HFFc6 (cell line): ENCODE data around the gene FAF1. TPM values are rescaled to one million over a fixed set of nuclear protein-coding genes. Genes with fewer than 3 reads are reported as not detected.

Source experiments
- DNase-seq: peaks from one replicate; pipeline ENCODE4 v3.0.0-alpha.2; 2018
- H3K27ac Mint-ChIP-seq: 2 replicates; pipeline ENCODE4 v1.8.0; 2020; ENCODE audit warnings: mild to moderate bottlenecking, mixed read lengths
- H3K27me3 Mint-ChIP-seq: 2 replicates; pipeline ENCODE4 v1.8.0; 2021; ENCODE audit warnings: mild to moderate bottlenecking, moderate library complexity, mixed read lengths; ENCODE audit not compliant: insufficient read depth
- H3K36me3 Mint-ChIP-seq: 2 replicates; pipeline ENCODE4 v1.8.0; 2021; ENCODE audit warnings: low read depth, mixed read lengths
- H3K4me1 Mint-ChIP-seq: 2 replicates; pipeline ENCODE4 v1.8.0; 2020; ENCODE audit warnings: low read depth, mixed read lengths
- H3K4me3 Mint-ChIP-seq: 2 replicates; pipeline ENCODE4 v1.8.0; 2020; ENCODE audit warnings: mild to moderate bottlenecking, moderate library complexity, mixed read lengths
- H3K9me3 Mint-ChIP-seq: 2 replicates; pipeline ENCODE4 v1.8.0; 2020; ENCODE audit warnings: mild to moderate bottlenecking, mixed read lengths
- total RNA-seq, 6 experiments: library from RNA; stranded (reverse); fragmentation: NEBNext Ultra II Directional; extraction: Animal tissue kit (Norgen Biotek cat#: 25700); gene quantifications; 2 replicates in 1 of 6; 3 replicates in 5 of 6; pipeline ENCODE4 v1.2.3, GENCODE V29; 2021
- TF ChIP-seq, protein P1 (sequence below): fragments of 200-600 bp; sonication (generic); IDR thresholded peaks from 2 replicates; pipeline ENCODE4 v1.5.0; 2021; ENCODE audit warnings: antibody characterized with exemption, mild to moderate bottlenecking

The FAF1 gene
- total RNA-seq, 6 experiments from 2014 or later = 60.1 to 79.1 (median 67.8) TPM

DNA sequence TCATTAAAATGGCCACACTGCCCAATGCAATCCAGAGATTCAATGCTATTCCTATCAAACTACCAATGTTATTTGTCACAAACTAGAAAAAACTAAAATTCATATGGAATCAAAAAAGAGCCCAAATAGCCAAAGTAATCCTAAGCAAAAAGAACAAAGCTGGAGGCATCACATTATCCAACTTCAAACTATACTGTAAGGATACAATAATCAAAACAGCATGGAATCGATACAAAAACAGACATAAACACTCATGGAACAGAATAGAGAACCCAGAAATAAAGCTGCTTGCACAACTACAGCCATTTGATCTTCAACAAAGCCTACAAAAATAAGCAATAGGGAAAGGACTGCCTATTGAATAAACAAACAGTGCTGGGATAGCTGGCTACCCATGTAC, 100.4 kb downstream of the FAF1 start:
- no peak overlapping the region for H3K27ac Mint-ChIP-seq

GRCh38 chr1:50858761-50859160, 101.3 kb downstream of the FAF1 start:
- H3K4me1 Mint-ChIP-seq = peaks cover 19% of the 10 kb centered on the region
- peaks cover 40% of the 10 kb centered on the region for H3K36me3 Mint-ChIP-seq
- TF ChIP-seq, protein P1, sequence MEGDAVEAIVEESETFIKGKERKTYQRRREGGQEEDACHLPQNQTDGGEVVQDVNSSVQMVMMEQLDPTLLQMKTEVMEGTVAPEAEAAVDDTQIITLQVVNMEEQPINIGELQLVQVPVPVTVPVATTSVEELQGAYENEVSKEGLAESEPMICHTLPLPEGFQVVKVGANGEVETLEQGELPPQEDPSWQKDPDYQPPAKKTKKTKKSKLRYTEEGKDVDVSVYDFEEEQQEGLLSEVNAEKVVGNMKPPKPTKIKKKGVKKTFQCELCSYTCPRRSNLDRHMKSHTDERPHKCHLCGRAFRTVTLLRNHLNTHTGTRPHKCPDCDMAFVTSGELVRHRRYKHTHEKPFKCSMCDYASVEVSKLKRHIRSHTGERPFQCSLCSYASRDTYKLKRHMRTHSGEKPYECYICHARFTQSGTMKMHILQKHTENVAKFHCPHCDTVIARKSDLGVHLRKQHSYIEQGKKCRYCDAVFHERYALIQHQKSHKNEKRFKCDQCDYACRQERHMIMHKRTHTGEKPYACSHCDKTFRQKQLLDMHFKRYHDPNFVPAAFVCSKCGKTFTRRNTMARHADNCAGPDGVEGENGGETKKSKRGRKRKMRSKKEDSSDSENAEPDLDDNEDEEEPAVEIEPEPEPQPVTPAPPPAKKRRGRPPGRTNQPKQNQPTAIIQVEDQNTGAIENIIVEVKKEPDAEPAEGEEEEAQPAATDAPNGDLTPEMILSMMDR = no peak
- H3K27me3 Mint-ChIP-seq = no peaks in the 10 kb centered on the region
- H3K9me3 Mint-ChIP-seq = peaks cover 28% of the 10 kb centered on the region
- no peak overlapping the region for H3K4me3 Mint-ChIP-seq
- no peak overlapping the region for H3K27ac Mint-ChIP-seq
- no peak for DNase-seq

More for the DNA sequence above, 100.4 kb downstream of the FAF1 start:
- Mint-ChIP-seq H3K9me3 (peaks cover 28% of the 10 kb centered on the region), H3K27me3 (no peaks in the 10 kb centered on the region), H3K4me3 (no peak overlapping the region), H3K36me3 (peaks cover 40% of the 10 kb centered on the region), H3K4me1 (peaks cover 19% of the 10 kb centered on the region)
- no peak for DNase-seq
- TF ChIP-seq, protein P1 = no peak

- TF ChIP-seq, protein P1 = no peak
- Mint-ChIP-seq H3K4me3 (no peak overlapping the region), H3K9me3 (peaks cover 22% of the 10 kb centered on the region), H3K27me3 (no peaks in the 10 kb centered on the region), H3K4me1 (peaks cover 19% of the 10 kb centered on the region), H3K36me3 (peaks cover 34% of the 10 kb centered on the region), H3K27ac (no peak overlapping the region)
- no peak for DNase-seq
Observed at GRCh38 chr1:50857702-50858101, 102.4 kb downstream of the FAF1 start.

GRCh38 chr1:50853325-50853724, 106.7 kb downstream of the FAF1 start:
- no peak overlapping the region for H3K27ac Mint-ChIP-seq
- no peak overlapping the region for H3K4me3 Mint-ChIP-seq
- H3K9me3 Mint-ChIP-seq = no peaks in the 10 kb centered on the region
- H3K4me1 Mint-ChIP-seq = peaks cover 9% of the 10 kb centered on the region; the same call in 1 of the 2 replicates
- TF ChIP-seq, protein P1 = no peak
- DNase-seq = no peak
- 0 out of 2 replicates have a peak, but pooled peaks cover 6% of the 10 kb centered on the region for H3K36me3 Mint-ChIP-seq
- H3K27me3 Mint-ChIP-seq = no peaks in the 10 kb centered on the region

DNA sequence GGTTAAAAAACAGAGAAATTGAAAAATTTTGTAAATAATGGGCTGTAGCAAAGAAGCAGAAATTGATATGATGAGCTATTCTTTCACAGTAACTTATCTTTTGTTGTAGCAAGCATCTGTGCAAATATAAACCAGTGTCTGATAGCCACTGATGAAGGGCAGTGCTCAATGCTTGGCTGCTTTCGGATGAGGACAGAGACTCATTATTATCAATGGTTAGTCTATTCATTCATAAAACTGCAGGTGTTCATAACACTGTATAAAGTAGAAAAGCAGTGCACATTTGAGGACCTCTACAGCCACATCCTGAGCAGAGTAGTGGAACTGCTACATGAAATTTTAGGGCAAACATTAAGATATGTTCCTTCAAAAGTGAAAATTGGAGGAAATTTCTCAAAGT, 107.2 kb downstream of the FAF1 start:
- no peaks in the 10 kb centered on the region for H3K9me3 Mint-ChIP-seq
- H3K36me3 Mint-ChIP-seq = 0 out of 2 replicates have a peak, but pooled peaks cover 6% of the 10 kb centered on the region
- TF ChIP-seq, protein P1 = no peak
- H3K4me3 Mint-ChIP-seq = no peak overlapping the region
- no peaks in the 10 kb centered on the region for H3K27me3 Mint-ChIP-seq
- no peak for DNase-seq
- H3K4me1 Mint-ChIP-seq = peaks cover 7% of the 10 kb centered on the region; the same call in 1 of the 2 replicates
- no peak overlapping the region for H3K27ac Mint-ChIP-seq

DNA sequence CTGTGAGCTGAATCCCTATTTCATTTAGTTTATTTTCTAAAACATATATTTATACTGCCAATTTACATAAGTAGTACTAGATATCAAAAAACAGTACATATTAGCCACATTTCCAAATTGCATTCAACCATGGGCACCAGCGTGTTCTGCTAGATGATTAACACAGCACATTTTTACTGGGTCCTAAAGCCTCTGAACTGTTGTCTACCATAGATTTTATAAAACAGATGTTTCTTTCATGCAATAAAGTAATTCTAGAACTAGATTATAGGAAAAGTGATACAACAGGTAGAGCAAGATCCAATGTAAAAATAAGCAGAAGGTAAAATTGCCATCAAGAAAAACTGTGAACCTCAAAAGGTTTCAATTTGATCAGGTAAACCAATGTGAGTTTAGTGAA, 108.6 kb downstream of the FAF1 start:
- Mint-ChIP-seq H3K4me3 (no peak overlapping the region), H3K36me3 (peaks cover 16% of the 10 kb centered on the region; the same call in 1 of the 2 replicates), H3K27ac (no peak overlapping the region), H3K27me3 (no peaks in the 10 kb centered on the region), H3K4me1 (no peaks in the 10 kb centered on the region), H3K9me3 (no peaks in the 10 kb centered on the region)
- TF ChIP-seq, protein P1 = no peak
- no peak for DNase-seq
